Measurements from ENCODE around the gene CDC14A.

DNA sequence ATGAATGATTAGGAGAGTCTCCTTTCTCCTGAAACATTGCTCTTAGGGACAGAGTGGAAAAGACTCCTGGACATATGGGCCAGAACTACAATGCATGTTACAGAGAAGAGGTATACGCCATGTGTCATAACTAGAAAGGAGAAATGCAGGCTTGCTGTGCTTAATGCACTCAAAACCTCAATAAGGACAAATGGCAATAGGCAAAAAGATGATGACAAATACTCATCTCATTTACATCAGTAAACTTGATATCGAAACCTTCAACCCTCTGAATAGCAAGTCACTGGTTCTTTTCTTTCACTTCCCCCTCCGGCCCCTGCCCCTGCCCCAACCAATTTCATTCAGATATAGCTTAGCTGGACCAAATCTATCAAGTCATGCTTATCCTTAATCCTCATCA, 183.7 kb downstream of the CDC14A start:
- TF ChIP-seq, protein P1, sequence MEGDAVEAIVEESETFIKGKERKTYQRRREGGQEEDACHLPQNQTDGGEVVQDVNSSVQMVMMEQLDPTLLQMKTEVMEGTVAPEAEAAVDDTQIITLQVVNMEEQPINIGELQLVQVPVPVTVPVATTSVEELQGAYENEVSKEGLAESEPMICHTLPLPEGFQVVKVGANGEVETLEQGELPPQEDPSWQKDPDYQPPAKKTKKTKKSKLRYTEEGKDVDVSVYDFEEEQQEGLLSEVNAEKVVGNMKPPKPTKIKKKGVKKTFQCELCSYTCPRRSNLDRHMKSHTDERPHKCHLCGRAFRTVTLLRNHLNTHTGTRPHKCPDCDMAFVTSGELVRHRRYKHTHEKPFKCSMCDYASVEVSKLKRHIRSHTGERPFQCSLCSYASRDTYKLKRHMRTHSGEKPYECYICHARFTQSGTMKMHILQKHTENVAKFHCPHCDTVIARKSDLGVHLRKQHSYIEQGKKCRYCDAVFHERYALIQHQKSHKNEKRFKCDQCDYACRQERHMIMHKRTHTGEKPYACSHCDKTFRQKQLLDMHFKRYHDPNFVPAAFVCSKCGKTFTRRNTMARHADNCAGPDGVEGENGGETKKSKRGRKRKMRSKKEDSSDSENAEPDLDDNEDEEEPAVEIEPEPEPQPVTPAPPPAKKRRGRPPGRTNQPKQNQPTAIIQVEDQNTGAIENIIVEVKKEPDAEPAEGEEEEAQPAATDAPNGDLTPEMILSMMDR (IDR thresholded peaks at IDR 0.05), result no peak
- TF ChIP-seq, protein P2, sequence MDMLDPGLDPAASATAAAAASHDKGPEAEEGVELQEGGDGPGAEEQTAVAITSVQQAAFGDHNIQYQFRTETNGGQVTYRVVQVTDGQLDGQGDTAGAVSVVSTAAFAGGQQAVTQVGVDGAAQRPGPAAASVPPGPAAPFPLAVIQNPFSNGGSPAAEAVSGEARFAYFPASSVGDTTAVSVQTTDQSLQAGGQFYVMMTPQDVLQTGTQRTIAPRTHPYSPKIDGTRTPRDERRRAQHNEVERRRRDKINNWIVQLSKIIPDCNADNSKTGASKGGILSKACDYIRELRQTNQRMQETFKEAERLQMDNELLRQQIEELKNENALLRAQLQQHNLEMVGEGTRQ (IDR thresholded peaks at IDR 0.05; ENCODE audit: borderline replicate concordance, low read depth, low read length), result no peak
- TF ChIP-seq, protein P3, sequence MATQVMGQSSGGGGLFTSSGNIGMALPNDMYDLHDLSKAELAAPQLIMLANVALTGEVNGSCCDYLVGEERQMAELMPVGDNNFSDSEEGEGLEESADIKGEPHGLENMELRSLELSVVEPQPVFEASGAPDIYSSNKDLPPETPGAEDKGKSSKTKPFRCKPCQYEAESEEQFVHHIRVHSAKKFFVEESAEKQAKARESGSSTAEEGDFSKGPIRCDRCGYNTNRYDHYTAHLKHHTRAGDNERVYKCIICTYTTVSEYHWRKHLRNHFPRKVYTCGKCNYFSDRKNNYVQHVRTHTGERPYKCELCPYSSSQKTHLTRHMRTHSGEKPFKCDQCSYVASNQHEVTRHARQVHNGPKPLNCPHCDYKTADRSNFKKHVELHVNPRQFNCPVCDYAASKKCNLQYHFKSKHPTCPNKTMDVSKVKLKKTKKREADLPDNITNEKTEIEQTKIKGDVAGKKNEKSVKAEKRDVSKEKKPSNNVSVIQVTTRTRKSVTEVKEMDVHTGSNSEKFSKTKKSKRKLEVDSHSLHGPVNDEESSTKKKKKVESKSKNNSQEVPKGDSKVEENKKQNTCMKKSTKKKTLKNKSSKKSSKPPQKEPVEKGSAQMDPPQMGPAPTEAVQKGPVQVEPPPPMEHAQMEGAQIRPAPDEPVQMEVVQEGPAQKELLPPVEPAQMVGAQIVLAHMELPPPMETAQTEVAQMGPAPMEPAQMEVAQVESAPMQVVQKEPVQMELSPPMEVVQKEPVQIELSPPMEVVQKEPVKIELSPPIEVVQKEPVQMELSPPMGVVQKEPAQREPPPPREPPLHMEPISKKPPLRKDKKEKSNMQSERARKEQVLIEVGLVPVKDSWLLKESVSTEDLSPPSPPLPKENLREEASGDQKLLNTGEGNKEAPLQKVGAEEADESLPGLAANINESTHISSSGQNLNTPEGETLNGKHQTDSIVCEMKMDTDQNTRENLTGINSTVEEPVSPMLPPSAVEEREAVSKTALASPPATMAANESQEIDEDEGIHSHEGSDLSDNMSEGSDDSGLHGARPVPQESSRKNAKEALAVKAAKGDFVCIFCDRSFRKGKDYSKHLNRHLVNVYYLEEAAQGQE (IDR thresholded peaks at IDR 0.05; ENCODE audit: low read depth, low read length), result no peak
- no peak for TF ChIP-seq FOXM1 (IDR thresholded peaks at IDR 0.05; ENCODE audit: low read depth)
- TF ChIP-seq POLR2AphosphoS5 (IDR thresholded peaks at IDR 0.05; ENCODE audit: low read depth, low read length), result no peak
- no peak for TF ChIP-seq EZH2phosphoT487 (IDR thresholded peaks at IDR 0.05; ENCODE audit: borderline replicate concordance, low read depth)
- no peak for TF ChIP-seq SIN3A (IDR thresholded peaks at IDR 0.05; ENCODE audit: borderline replicate concordance, low read depth, low read length)
- no peak for TF ChIP-seq TAF1 (IDR thresholded peaks at IDR 0.05; ENCODE audit: borderline replicate concordance, low read depth, low read length)
- no peak for TF ChIP-seq EP300 (IDR thresholded peaks at IDR 0.05; ENCODE audit: borderline replicate concordance in 1 of 2, low read depth in 1 of 2, low read length in 1 of 2)
- TF ChIP-seq, protein P4, sequence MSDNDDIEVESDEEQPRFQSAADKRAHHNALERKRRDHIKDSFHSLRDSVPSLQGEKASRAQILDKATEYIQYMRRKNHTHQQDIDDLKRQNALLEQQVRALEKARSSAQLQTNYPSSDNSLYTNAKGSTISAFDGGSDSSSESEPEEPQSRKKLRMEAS (IDR thresholded peaks at IDR 0.05; ENCODE audit: low read depth), result no peak
- TF ChIP-seq RFX5 (IDR thresholded peaks at IDR 0.05; ENCODE audit: low read length), result no peak
- TF ChIP-seq NFIC (IDR thresholded peaks at IDR 0.05; ENCODE audit: borderline replicate concordance), result no peak
- no peak for TF ChIP-seq JUND (IDR thresholded peaks at IDR 0.05)

Data from SK-N-SH (cell line).